HG03097 (cell line): ENCODE measurements around the gene GHDC.
"Not testable (repeated sequence)": the region's sequence is repeated elsewhere in the genome, so short reads cannot be mapped to it uniquely, and the experiment has no call there.

Source experiments
- ATAC-seq: cut with Tn5 transposase; IDR thresholded peaks from one replicate; pipeline ENCODE4 v1.9.1; 2021; ENCODE audit not compliant: unreplicated experiment, low FRiP score

The GHDC gene

GRCh38 chr17:42163113-42163512 lies 31.2 kb downstream of the GHDC start:
- no peak for ATAC-seq

DNA sequence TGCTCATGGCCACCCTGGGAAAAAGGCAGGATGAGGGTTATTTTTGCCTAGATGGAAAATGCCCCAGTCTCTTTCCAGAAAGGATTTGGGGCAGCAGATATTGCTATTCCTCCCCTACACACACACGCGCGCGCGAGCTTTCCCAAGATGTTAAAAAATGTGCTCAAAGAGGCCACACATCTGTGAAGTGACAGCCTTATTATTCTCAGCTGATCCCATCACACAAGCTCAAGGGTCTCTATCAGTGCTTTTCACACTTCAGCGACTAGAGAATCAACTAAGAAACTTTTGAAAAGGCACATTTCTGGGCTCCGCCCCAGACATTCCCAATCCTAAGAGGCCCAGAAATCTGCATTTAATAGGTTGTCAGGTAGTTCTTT lies 33.8 kb downstream of the GHDC start:
- ATAC-seq = no peak

DNA sequence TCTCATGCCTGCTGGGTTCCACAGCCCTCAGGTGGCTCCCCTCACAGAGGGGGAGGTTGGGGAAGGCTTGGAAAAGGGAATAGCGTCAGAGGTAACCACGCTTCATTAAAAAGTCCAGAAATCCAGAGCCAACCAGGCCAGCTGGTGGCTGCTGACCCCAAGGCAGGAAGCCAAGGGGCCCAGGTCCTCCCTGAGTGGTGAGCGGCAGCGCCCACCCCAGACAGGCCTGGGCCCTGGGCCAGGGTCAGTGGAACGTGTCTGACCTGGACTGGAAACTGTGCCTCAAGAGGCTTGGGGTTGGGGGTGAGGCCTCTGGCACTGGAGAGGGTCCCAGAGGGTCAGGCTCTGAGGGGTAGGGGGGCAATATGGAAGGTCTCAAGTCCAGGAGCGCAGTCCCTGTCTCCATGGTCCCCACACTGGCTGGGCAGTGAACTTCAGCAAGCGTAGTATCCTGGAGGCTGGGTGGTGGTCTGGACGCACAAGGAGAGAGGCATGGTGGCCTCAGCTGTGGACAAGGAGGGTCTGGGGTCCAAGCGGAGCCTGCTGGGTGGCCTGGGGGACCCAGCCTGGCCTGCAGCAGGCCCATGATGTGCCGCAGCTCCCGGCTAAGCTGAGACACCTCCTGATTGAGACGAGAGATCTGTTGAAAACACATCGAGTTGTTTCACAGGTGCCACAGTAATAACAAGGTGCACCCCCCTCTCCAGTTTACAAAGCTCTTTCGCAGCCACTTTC lies 34.3 kb downstream of the GHDC start:
- no peak for ATAC-seq

GRCh38 chr17:42155614-42156045 lies 38.7 kb downstream of the GHDC start:
- no peak for ATAC-seq

DNA sequence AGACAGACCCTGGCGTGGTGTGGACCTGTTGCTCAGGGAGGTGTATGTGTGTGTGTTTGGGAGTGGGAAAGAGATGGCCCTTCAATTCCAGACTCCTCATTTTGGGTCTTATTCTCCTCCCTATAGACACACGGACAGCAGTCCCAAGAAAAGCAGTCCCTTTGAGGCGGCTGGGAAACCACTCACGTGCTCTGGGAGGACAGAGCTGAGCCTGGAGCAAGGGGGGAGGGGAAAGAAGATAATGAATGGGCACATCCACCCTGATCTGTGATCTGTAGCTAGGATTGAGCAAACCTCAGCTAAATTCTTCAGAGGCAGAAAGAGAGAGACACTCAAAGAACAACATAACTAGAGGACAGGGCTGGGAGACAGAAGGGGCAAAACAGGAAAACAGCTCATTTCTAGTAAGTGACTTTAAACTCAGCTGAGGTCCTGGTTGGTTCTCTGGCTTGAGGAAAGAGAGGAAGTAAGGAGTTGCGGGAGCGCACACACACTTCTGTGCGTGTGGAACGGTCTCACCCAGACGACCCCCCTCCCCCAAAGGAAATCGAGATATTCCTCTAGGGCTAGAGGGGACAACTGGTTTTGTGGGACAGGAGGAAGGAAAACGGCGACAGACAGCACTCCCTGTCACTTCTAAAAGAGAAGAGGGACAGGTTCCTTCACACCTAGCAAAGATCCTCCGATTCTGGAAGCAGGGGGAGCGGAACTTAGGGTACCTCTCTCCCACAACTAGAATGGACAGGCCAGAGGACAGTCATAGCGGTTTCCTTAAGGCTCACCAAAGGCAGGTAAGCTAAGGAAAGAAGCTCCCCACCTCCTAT lies 40.2 kb downstream of the GHDC start:
- ATAC-seq = no peak

DNA sequence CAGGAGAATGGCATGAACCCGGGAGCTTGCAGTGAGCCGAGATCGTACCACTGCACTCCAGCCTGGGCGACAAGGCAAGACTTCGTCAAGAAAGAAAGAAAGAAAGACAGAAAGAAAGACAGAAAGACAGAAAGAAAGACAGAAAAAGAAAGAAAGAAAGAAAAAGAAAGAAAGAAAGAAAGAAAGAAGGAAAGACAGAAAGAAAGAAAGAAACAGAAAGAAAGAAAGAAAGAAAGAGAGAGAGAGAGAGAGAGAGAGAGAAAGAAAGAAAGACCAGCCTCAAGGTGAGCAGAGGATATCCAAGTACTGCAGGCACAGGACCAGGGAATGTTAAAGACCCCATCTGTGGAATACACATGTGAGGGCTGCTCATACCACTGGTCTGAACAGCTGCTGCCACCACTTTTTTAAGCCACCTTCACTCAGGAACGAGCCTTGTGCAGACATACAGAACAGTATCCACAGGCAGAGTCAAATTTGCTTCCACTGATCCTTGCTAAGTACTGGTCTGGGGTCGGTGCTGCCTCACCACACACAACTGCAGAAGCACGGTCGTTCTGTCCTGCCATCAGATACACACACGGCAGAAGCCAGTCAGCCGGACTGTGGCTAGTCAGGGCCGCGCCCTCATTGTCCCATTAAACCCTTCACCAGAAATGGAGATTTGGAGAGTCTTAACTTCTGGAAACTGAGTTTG lies 47.2 kb downstream of the GHDC start:
- no peak for ATAC-seq

GRCh38 chr17:42143138-42143537 lies 51.2 kb downstream of the GHDC start:
- ATAC-seq = not testable (repeated sequence)

DNA sequence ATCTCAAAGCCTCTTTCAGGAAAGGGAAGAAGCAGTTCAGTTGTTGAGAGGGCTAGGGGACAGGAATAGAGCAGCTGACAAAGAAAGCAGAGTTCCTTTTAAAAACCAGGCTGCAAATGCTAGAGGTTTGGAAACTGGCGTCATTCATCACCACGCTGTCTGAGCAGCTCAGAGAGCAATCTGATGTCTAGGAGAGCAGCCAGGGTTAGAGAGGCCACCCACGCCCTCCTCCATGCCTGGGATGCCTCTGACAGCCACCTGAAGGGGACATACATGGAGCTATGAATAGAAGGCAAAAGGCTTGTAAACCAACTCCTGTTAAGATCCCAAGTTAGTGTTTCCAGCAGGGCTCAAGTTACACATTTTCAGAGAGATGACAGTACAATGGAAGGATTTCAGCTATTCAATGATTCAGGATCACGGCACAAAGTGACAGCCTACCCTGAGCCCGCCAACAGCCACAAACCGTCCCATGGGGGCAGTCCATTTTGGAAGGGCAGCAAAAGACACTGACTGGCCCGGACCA lies 51.9 kb downstream of the GHDC start:
- ATAC-seq = no peak

GRCh38 chr17:42141382-42141781 lies 52.9 kb downstream of the GHDC start:
- ATAC-seq = no peak

DNA sequence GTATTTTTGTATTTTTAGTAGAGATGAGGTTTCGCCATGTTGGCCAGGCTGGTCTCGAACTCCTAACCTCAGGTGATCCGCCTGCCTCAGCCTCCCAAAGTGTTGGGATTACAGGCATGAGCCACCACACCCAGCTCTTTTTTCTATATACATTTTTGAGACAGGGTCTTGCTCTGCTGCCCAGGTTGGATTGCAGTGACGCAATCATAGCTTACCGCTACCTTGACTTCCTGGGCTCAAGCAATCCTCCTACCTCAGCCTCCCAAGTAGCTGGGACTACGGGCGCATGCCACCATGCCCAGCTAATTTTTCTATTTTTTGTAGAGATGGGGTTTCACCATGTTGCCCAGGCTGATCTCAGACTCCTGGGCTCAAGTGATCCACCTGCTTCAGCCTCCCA lies 53.6 kb downstream of the GHDC start:
- not testable (repeated sequence) for ATAC-seq
